ENCODE data around the gene ILRUN. TPM values are rescaled to one million over a fixed set of nuclear protein-coding genes. Genes with fewer than 3 reads are reported as not detected.

Gene ILRUN
- polyA plus RNA-seq, 1 of the 3 experiments (the other 2 are of a cell fraction): 19.5 TPM

- no peaks in the 10 kb centered on the region for H3K79me2 ChIP-seq (ENCODE audit: insufficient read depth)
- 82% methylated on average over 4 of the region's 4 CpGs for WGBS (ENCODE audit: low lambda C conversion rate)
- peaks cover 20% of the 10 kb centered on the region for H3F3A ChIP-seq (replicated peaks; ENCODE audit: insufficient read depth)
- H4K20me1 ChIP-seq (ENCODE audit: insufficient read depth): no peaks in the 10 kb centered on the region
- no peaks in the 10 kb centered on the region for H3K36me3 ChIP-seq (replicated peaks in 1 of 2; ENCODE audit: control insufficient read depth in 1 of 2, insufficient read depth in 2 of 2, low read length in 1 of 2)
- H3K27ac ChIP-seq (ENCODE audit: low read depth in 2 of 2, low read length in 1 of 2): no peak overlapping the region
- no peaks in the 10 kb centered on the region for H3K4me1 ChIP-seq (ENCODE audit: control insufficient read depth in 1 of 2, insufficient read depth in 2 of 2, low read depth in 1 of 2, low read length in 1 of 2)
- no peaks in the 10 kb centered on the region for H3K9me3 ChIP-seq
- no peak for TF ChIP-seq EP300 (IDR thresholded peaks at IDR 0.05; ENCODE audit: borderline replicate concordance in 1 of 2, low read depth in 1 of 2, low read length in 1 of 2)
- H3K9me2 ChIP-seq: no peaks in the 10 kb centered on the region
- H2AFZ ChIP-seq (ENCODE audit: low read depth): no peak overlapping the region
- H3K4me2 ChIP-seq: no peak overlapping the region
- H3K9ac ChIP-seq: no peak overlapping the region
- ChIA-PET POLR2A (no interaction called here), CTCF (interaction anchor here (1.0 kb wide), 1 partner anchor 15 kb away, joined by 6 read pairs; the partner anchor contains the start of gene SNRPC)
- DNase-seq: no peak
- no peaks in the 10 kb centered on the region for H3K27me3 ChIP-seq (ENCODE audit: insufficient read depth)
- H3K4me3 ChIP-seq (ENCODE audit: low read depth in 2 of 2, low read length in 1 of 2): no peak overlapping the region
These were observed 45.5 kb upstream of the ILRUN start for GRCh38 chr6:34742094-34742493.

DNA sequence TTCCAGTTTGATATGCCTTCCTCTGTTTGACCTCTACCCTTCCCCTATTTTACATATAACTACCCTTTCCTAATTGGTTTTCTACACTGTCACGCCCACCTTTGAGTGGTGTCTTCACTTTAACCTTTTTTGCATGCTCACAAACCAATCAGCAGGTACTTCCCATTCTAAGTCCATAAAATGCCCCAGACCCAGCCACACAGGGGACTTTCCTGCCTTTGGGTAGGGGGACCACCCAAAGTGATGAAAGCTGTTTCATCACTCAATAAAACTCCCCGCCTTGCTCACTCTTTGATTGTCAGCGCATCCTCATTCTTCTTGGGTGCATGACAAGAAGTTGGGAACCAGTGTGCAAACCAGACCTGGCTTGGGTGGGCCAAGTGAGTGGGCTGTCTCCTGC is 40.3 kb upstream of the ILRUN start:
- CTCF ChIA-PET: interaction anchor here (1.5 kb wide), 1 partner anchor 9 kb away, joined by 3 read pairs; no protein-coding TSS in a partner anchor
- no peak for DNase-seq

More for the DNA sequence above, 40.3 kb upstream of the ILRUN start:
- Histone ChIP-seq H3K4me2 (no peak overlapping the region), H2AFZ (ENCODE audit: low read depth) (no peak overlapping the region), H4K20me1 (ENCODE audit: insufficient read depth) (no peaks in the 10 kb centered on the region), H3K36me3 (replicated peaks in 1 of 2; ENCODE audit: control insufficient read depth in 1 of 2, insufficient read depth in 2 of 2, low read length in 1 of 2) (no peaks in the 10 kb centered on the region), H3F3A (replicated peaks; ENCODE audit: insufficient read depth) (peaks cover 5% of the 10 kb centered on the region), H3K9me2 (no peaks in the 10 kb centered on the region), H3K4me3 (ENCODE audit: low read depth in 2 of 2, low read length in 1 of 2) (no peak overlapping the region), H3K9ac (no peak overlapping the region), H3K4me1 (ENCODE audit: control insufficient read depth in 1 of 2, insufficient read depth in 2 of 2, low read depth in 1 of 2, low read length in 1 of 2) (no peaks in the 10 kb centered on the region), H3K9me3 (no peaks in the 10 kb centered on the region), H3K79me2 (ENCODE audit: insufficient read depth) (no peaks in the 10 kb centered on the region), H3K27ac (ENCODE audit: low read depth in 2 of 2, low read length in 1 of 2) (no peak overlapping the region), H3K27me3 (ENCODE audit: insufficient read depth) (no peaks in the 10 kb centered on the region)
- WGBS (ENCODE audit: low lambda C conversion rate): 88% methylated on average over 3 of the region's 3 CpGs
- no peak for TF ChIP-seq ELF1 (IDR thresholded peaks at IDR 0.05)
- no peak for TF ChIP-seq TCF12 (IDR thresholded peaks at IDR 0.05)
- no peak for TF ChIP-seq NFIC (IDR thresholded peaks at IDR 0.05; ENCODE audit: borderline replicate concordance)
- no peak for TF ChIP-seq EZH2phosphoT487 (IDR thresholded peaks at IDR 0.05; ENCODE audit: borderline replicate concordance, low read depth)
- TF ChIP-seq MEF2A (IDR thresholded peaks at IDR 0.05; ENCODE audit: borderline replicate concordance, low read depth): no peak
- TF ChIP-seq SMC3 (IDR thresholded peaks at IDR 0.05; ENCODE audit: low read depth, low read length): no peak
- no peak for TF ChIP-seq REST (IDR thresholded peaks at IDR 0.05; ENCODE audit: low read depth, low read length)
- no peak for TF ChIP-seq RXRA (IDR thresholded peaks at IDR 0.05; ENCODE audit: borderline replicate concordance, low read depth)
- TF ChIP-seq MAX (IDR thresholded peaks at IDR 0.05; ENCODE audit: low read depth): no peak
- no peak for TF ChIP-seq EP300 (IDR thresholded peaks at IDR 0.05; ENCODE audit: borderline replicate concordance in 1 of 2, low read depth in 1 of 2, low read length in 1 of 2)
- TF ChIP-seq FOSL2 (IDR thresholded peaks at IDR 0.05; ENCODE audit: borderline replicate concordance, low read depth): no peak
- TF ChIP-seq, protein P1, sequence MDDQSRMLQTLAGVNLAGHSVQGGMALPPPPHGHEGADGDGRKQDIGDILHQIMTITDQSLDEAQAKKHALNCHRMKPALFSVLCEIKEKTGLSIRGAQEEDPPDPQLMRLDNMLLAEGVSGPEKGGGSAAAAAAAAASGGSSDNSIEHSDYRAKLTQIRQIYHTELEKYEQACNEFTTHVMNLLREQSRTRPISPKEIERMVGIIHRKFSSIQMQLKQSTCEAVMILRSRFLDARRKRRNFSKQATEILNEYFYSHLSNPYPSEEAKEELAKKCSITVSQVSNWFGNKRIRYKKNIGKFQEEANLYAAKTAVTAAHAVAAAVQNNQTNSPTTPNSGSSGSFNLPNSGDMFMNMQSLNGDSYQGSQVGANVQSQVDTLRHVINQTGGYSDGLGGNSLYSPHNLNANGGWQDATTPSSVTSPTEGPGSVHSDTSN (IDR thresholded peaks at IDR 0.05): no peak
- POLR2A ChIA-PET: no interaction called here
